Heart right ventricle (tissue), 16 donors: Measurements from ENCODE around the gene ANKFN1. TPM values are rescaled to one million over a fixed set of nuclear protein-coding genes. Genes with fewer than 3 reads are reported as not detected.

Source experiments
- ATAC-seq, 8 donors: fragments of 200-7000 bp; cut with Tn5 transposase; one replicate each; pipeline ENCODE4 v1.9.1; 2020; ENCODE audit warnings: mild to moderate bottlenecking in 8 of 8, moderate library complexity in 8 of 8, moderate number of reproducible peaks in 1 of 8
- DNase-seq, 2 donors: peaks; one replicate each; pipeline ENCODE4 v3.0.0-alpha.2; 2020
- H3K27ac ChIP-seq, 10 donors: fragments of 200-600 bp; sonication (generic) in 2 of 10; one replicate each; pipeline versions ENCODE4 v1.5.0 to v1.8.0; 2020 to 2022; ENCODE audit warnings: mild to moderate bottlenecking in 3 of 10
- H3K27me3 ChIP-seq, 7 donors: fragments of 200-600 bp; one replicate each; pipeline ENCODE4 v1.8.0; 2021 to 2022; ENCODE audit warnings: mild to moderate bottlenecking in 2 of 7
- H3K36me3 ChIP-seq, 9 donors: fragments of 200-600 bp; sonication (generic) in 1 of 9; one replicate each; pipeline versions ENCODE4 v1.5.0 to v1.8.0; 2020 to 2022; ENCODE audit warnings: mild to moderate bottlenecking in 2 of 9
- H3K4me1 ChIP-seq, 9 donors: fragments of 200-600 bp; sonication (generic) in 1 of 9; one replicate each; pipeline versions ENCODE4 v1.5.0 to v1.8.0; 2020 to 2022; ENCODE audit warnings: mild to moderate bottlenecking in 4 of 9
- H3K4me3 ChIP-seq, 10 donors: fragments of 200-600 bp; sonication (generic) in 2 of 10; one replicate each; pipeline versions ENCODE4 v1.5.0 to v1.8.0; 2020 to 2022; ENCODE audit warnings: mild to moderate bottlenecking in 7 of 10, moderate library complexity in 2 of 10
- H3K9me3 ChIP-seq, 11 donors: fragments of 200-600 bp in 10 of 11; sonication (generic) in 2 of 11; one replicate each; pipeline versions ENCODE4 v1.5.0 to v1.8.0; 2013 to 2022; ENCODE audit warnings: mild to moderate bottlenecking in 2 of 11, control low read depth in 1 of 11, moderate library complexity in 1 of 11
- WGBS, 2 donors: extraction: QIAGEN DNeasy Blood & Tissue Kit; methylation state at CpG; one replicate each; pipeline ENCODE4 v1.1.7; 2013; ENCODE audit warnings: inconsistent platforms in 1 of 2; 5-methylcytosine and 5-hydroxymethylcytosine counted together
- intact Hi-C, 10 donors: fragments of 100-400 bp; cut with DNase I; formaldehyde crosslinking; loops; one replicate each; pipeline versions ENCODE4 v1.11.1 to v1.14.2; 2022
- polyA plus RNA-seq, 2 donors: library from polyadenylated mRNA; stranded (reverse); fragments of 200-250 nt; gene quantifications; one replicate each; pipeline ENCODE4 v1.2.3, GENCODE V29; 2013
- total RNA-seq, 10 donors: library from RNA; stranded (reverse); fragmentation: NEBNext Ultra II Directional in 3 of 10; extraction: Animal tissue kit (Norgen Biotek cat#: 25700) in 3 of 10; gene quantifications; one replicate each; pipeline versions ENCODE4 v1.2.1 to v1.2.4, GENCODE V29; 2021 to 2023
- TF ChIP-seq, protein P1 (sequence below), 9 donors: fragments of 200-600 bp; sonication (generic) in 2 of 9; IDR thresholded peaks; one replicate each; pipeline versions ENCODE4 v1.5.0 to v1.8.0; 2021 to 2022; ENCODE audit warnings: antibody characterized with exemption in 9 of 9, mild to moderate bottlenecking in 5 of 9, moderate library complexity in 1 of 9
- donor health status: Arrhythmogenic right ventricular cardiomyopathy.
- donor health status: ischemic (EF 13 %, LVEDD 7.1; RV severe dilation, severe dysfunction).
- donor health status: healthy with polysubstance abuse.
- donor health status: DM: no; HTN: yes; CAD: no.
- donor health status: DM: no; HTN: no; CAD: no.
- donor health status: ischemic (EF 25% LVEDD 6.9; RV normal size, moderate dysfunction).
- donor health status: ischemic (EF 25% LVEDD 5.7; RV mildly dilated, moderate dysfunction).
- donor health status: healthy.
- donor health status: DM: yes; HTN: yes; CAD: no.
- donor health status: Ischemic cardiomyopathy.
- donor health status: ischemic (EF 35%, LVEDD 5.7; RV mildly dilated, moderate dysfunction).
- donor health status: nonischemic (EF 11% LVEDD 7.7; RV severe dilation, severe dysfunction).
- donor health status: DM: yes; HTN: yes; CAD: no.
- donor health status: PGD.
- donor health status: ischemic (EF 29% LVEDD 5.4; RV normal size, mild dysfunction).
- donor health status: nonischemic (EF 23%, LVEDD 6.1; RV moderate dilation, normal function).

The ANKFN1 gene
- total and polyA plus RNA-seq, 12 donors = 0.01 to 0.38 TPM; not detected in 10

- ATAC-seq (no peak), DNase-seq (no peak)
- no peaks in the 10 kb centered on the region for H3K9me3 ChIP-seq
- peaks cover 0 to 22% (median 0%) of the 10 kb centered on the region in 7 donors for H3K27me3 ChIP-seq
- intact Hi-C loops = loop anchor here in 3 of 10 donors (10.0 kb wide), 2 partner anchors 195 to 355 kb away; no protein-coding TSS in a partner anchor
- H3K27ac ChIP-seq = no peak overlapping the region
- TF ChIP-seq, protein P1, sequence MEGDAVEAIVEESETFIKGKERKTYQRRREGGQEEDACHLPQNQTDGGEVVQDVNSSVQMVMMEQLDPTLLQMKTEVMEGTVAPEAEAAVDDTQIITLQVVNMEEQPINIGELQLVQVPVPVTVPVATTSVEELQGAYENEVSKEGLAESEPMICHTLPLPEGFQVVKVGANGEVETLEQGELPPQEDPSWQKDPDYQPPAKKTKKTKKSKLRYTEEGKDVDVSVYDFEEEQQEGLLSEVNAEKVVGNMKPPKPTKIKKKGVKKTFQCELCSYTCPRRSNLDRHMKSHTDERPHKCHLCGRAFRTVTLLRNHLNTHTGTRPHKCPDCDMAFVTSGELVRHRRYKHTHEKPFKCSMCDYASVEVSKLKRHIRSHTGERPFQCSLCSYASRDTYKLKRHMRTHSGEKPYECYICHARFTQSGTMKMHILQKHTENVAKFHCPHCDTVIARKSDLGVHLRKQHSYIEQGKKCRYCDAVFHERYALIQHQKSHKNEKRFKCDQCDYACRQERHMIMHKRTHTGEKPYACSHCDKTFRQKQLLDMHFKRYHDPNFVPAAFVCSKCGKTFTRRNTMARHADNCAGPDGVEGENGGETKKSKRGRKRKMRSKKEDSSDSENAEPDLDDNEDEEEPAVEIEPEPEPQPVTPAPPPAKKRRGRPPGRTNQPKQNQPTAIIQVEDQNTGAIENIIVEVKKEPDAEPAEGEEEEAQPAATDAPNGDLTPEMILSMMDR (IDR thresholded peaks at IDR 0.05) = no peak
- H3K4me1 ChIP-seq = no peaks in the 10 kb centered on the region
- no peak overlapping the region for H3K4me3 ChIP-seq
- H3K36me3 ChIP-seq = no peaks in the 10 kb centered on the region
- 67 to 68% methylated on average over 4 of the region's 4 CpGs for WGBS, 2 donors
Measured at GRCh38 chr17:56119936-56120335, 33.3 kb upstream of the ANKFN1 start.

- Histone ChIP-seq H3K27me3 (peaks cover 0 to 27% (median 6%) of the 10 kb centered on the region in 7 donors), H3K4me1 (no peaks in the 10 kb centered on the region), H3K36me3 (no peaks in the 10 kb centered on the region), H3K9me3 (no peaks in the 10 kb centered on the region), H3K4me3 (no peak overlapping the region), H3K27ac (no peak overlapping the region)
- no peak for DNase-seq
- 81 to 83% methylated on average over 9 of the region's 9 CpGs for WGBS, 2 donors
- no peak for ATAC-seq
- intact Hi-C loops = loop anchor here in 3 of 10 donors (10.0 kb wide), 2 partner anchors 193 to 353 kb away; no protein-coding TSS in a partner anchor
- TF ChIP-seq, protein P1 (IDR thresholded peaks at IDR 0.05) = no peak
Measured at GRCh38 chr17:56121191-56122051, 31.9 kb upstream of the ANKFN1 start.

DNA sequence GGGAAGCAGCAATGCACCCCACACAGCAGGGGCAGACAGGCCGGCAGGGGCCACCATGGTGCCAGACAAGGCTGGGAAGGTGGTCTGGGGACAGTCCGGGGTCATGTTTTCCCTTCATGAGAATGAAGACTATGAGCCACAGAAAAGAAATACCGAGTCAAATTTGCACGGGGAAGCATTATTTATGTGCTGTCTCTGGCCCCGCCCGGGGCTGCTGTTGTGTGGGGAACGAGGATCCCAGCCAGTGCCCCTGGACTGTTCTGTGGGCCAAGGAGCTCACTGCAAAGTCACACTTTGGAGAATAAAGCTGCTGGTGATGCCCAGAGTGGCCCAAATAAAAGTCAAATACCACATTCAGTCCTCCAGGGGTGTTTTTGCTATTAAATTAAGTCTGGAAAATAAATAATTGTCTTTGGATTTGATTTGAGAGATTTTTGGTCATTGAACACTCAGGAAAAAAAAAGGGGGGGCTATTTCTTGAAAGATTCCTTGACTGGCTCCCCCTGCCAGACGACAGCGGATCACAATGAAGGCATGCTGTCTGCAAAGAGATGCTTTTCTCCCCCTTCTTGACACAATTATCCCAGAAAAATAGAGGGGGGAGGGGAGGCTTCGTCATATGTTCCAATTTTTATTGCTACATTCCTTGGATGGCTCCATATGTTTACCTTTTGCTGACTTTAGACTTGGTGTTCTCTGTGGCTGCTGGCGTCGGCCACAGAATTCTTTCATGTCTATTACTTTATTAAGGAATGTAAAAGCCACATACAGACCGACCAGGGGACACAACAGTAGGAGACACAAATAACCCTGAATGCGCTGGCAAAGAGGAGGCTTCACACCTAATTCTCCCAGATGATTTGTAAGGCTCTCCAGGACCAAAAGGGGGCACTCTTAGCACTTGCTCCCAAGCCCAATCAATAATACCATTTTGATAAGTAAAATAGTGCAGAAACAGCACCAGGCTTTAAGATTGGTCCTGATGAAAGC is 27.1 kb upstream of the ANKFN1 start:
- Histone ChIP-seq H3K36me3 (no peaks in the 10 kb centered on the region), H3K4me3 (no peak overlapping the region)
- DNase-seq = no peak

More for the DNA sequence above, 27.1 kb upstream of the ANKFN1 start:
- 47 to 52% methylated on average over 14 of the region's 14 CpGs for WGBS, 2 donors
- Histone ChIP-seq H3K27me3 (peaks cover 0 to 27% (median 10%) of the 10 kb centered on the region in 7 donors), H3K4me1 (no peaks in the 10 kb centered on the region), H3K9me3 (no peaks in the 10 kb centered on the region), H3K27ac (no peak overlapping the region)
- intact Hi-C loops = loop anchor here in 4 of 10 donors (5.0 to 10.0 kb wide), 4 partner anchors 189 to 351 kb away; no protein-coding TSS in a partner anchor
- ATAC-seq = no peak
- TF ChIP-seq, protein P1 (IDR thresholded peaks at IDR 0.05) = peak in 7 of 9 donors; percentile 31 to 56 (median 44)
